Osteocyte (in vitro differentiated cells): ENCODE results near the gene ABCC6. TPM values are rescaled to one million over a fixed set of nuclear protein-coding genes. Genes with fewer than 3 reads are reported as not detected.
"Not testable (repeated sequence)": the region's sequence is repeated elsewhere in the genome, so short reads cannot be mapped to it uniquely, and the experiment has no call there.

Experiments
- DNase-seq: peaks from one replicate; pipeline ENCODE4 v3.0.0; 2021; ENCODE audit warnings: mixed read lengths; ENCODE audit not compliant: unreplicated experiment; ENCODE audit errors: extremely low spot score
- H3K27ac Mint-ChIP-seq: one replicate; pipeline ENCODE4 v1.8.0; 2021; ENCODE audit warnings: mild to moderate bottlenecking, mixed read lengths; ENCODE audit not compliant: unreplicated experiment
- H3K27me3 Mint-ChIP-seq: one replicate; pipeline ENCODE4 v1.8.0; 2021; ENCODE audit warnings: mixed read lengths; ENCODE audit not compliant: unreplicated experiment
- H3K36me3 Mint-ChIP-seq: one replicate; pipeline ENCODE4 v1.8.0; 2021; ENCODE audit warnings: mixed read lengths; ENCODE audit not compliant: unreplicated experiment
- H3K4me1 Mint-ChIP-seq: one replicate; pipeline ENCODE4 v1.8.0; 2021; ENCODE audit warnings: mixed read lengths; ENCODE audit not compliant: unreplicated experiment
- H3K4me3 Mint-ChIP-seq: one replicate; pipeline ENCODE4 v1.8.0; 2021; ENCODE audit warnings: mild to moderate bottlenecking, moderate library complexity, mixed read lengths; ENCODE audit not compliant: unreplicated experiment
- H3K9me3 Mint-ChIP-seq: one replicate; pipeline ENCODE4 v1.8.0; 2021; ENCODE audit warnings: mixed read lengths; ENCODE audit not compliant: unreplicated experiment
- CTCF ChIP-seq: fragments of 200-600 bp; sonication (generic); IDR thresholded peaks from 2 replicates; pipeline ENCODE4 v1.5.0; 2021; ENCODE audit warnings: antibody characterized with exemption, mild to moderate bottlenecking, moderate library complexity
- total RNA-seq: library from RNA; stranded (reverse); gene quantifications from 2 replicates; pipeline ENCODE4 v1.2.1, GENCODE V29; 2021

The ABCC6 gene
- total RNA-seq, 1 donor from 2014 or later = 1.4 TPM

GRCh38 chr16:16154281-16154951 is 68.9 kb downstream of the ABCC6 start:
- no peak for TF ChIP-seq CTCF
- no peaks in the 10 kb centered on the region for H3K36me3 Mint-ChIP-seq
- H3K9me3 Mint-ChIP-seq = peaks cover 11% of the 10 kb centered on the region
- no peak overlapping the region for H3K4me3 Mint-ChIP-seq
- no peak for DNase-seq
- H3K27ac Mint-ChIP-seq = no peak overlapping the region
- no peaks in the 10 kb centered on the region for H3K4me1 Mint-ChIP-seq
- no peaks in the 10 kb centered on the region for H3K27me3 Mint-ChIP-seq

- not testable (repeated sequence) for H3K27ac Mint-ChIP-seq, H3K36me3 Mint-ChIP-seq, DNase-seq, H3K4me3 Mint-ChIP-seq, H3K4me1 Mint-ChIP-seq, H3K27me3 Mint-ChIP-seq, H3K9me3 Mint-ChIP-seq
These were observed 70.3 kb downstream of the ABCC6 start for GRCh38 chr16:16153000-16153399.

- Mint-ChIP-seq H3K27ac (no peak overlapping the region), H3K9me3 (no peaks in the 10 kb centered on the region), H3K4me1 (peaks cover 15% of the 10 kb centered on the region), H3K36me3 (peaks cover 5% of the 10 kb centered on the region), H3K4me3 (no peak overlapping the region), H3K27me3 (no peaks in the 10 kb centered on the region)
- no peak for TF ChIP-seq CTCF
- DNase-seq = no peak
These were observed 72.0 kb downstream of the ABCC6 start for GRCh38 chr16:16151315-16151714.

- Mint-ChIP-seq H3K27ac (no peak overlapping the region), H3K9me3 (no peaks in the 10 kb centered on the region), H3K4me1 (peaks cover 15% of the 10 kb centered on the region), H3K27me3 (no peaks in the 10 kb centered on the region), H3K4me3 (no peak overlapping the region), H3K36me3 (peaks cover 8% of the 10 kb centered on the region)
- no peak for DNase-seq
- TF ChIP-seq CTCF = no peak
These were observed 72.5 kb downstream of the ABCC6 start for GRCh38 chr16:16150878-16151152.

GRCh38 chr16:16150117-16150877 is 73.0 kb downstream of the ABCC6 start:
- no peak overlapping the region for H3K27ac Mint-ChIP-seq
- TF ChIP-seq CTCF = no peak
- no peak overlapping the region for H3K4me3 Mint-ChIP-seq
- no peaks in the 10 kb centered on the region for H3K9me3 Mint-ChIP-seq
- H3K36me3 Mint-ChIP-seq = peaks cover 11% of the 10 kb centered on the region
- no peak for DNase-seq
- H3K27me3 Mint-ChIP-seq = no peaks in the 10 kb centered on the region
- H3K4me1 Mint-ChIP-seq = peaks cover 15% of the 10 kb centered on the region
